NCI-H1092 (cell line): ENCODE data around the gene TEX14.
A peak's percentile ranks its signal among the peaks of the same experiment; 100 is the strongest.

Source experiments
- DNase-seq: peaks from one replicate; lab custom pipeline; 2025; lab: John Stamatoyannopoulos, UW

The TEX14 gene

GRCh38 chr17:58648236-58648635, 43.6 kb downstream of the TEX14 start:
- DNase-seq: no peak

DNA sequence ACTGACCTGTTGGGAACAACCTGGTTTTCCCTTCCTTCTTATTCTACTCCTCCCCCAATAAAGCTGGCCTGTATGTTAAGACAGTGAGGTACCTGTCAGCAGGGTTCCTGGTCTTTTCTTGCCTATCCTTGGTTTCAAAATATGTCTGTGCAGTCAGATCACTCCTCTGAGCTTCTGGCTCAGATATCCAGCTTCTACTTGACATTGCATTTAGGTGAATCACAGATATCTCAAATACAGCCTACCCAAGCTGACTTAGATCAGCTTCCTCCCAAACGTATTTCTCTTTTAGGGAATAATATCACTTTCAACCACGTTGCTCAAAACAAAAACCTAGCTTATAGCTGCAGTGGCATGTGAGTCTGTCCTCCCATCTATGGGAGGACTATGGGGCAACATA, 48.7 kb downstream of the TEX14 start:
- DNase-seq: no peak

GRCh38 chr17:58641887-58642311, 49.9 kb downstream of the TEX14 start:
- no peak for DNase-seq

DNA sequence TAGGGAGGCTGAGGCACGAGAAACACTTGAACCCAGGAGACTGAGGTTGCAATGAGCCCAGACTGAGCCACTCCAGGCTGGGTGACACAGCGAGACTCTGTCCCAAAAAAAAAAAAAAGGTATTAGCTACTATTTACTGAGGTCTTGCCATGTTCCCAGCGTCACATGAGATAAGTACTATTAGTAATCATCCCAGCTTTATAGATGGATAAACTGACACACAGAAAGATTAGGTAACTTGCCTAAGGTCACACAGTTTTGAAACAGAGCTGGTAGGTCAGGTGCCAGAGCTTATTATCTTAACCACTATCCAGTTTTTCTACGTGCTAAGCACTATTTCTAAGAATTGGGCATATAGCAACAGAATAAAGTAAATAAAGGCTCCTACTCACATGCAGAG, 51.6 kb downstream of the TEX14 start:
- DNase-seq: no peak

DNA sequence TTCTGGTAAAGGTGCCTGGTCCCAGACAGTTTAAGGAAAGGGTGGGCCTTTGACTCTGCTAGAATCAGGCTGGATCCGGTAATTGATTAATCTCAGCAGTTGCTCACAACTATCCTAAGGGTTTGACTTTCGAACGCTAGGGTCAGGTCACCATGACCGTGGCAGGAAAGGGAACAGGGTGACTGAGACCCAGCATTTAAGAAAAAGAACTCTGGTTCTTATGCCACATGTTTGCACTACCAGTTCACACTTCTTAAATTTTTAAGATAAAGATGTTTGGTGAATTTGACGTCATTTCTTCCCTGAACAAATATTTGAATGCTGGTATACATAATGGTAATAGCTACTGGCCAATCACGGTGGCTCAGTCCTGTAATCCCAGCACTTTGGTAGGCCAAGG, 52.2 kb downstream of the TEX14 start:
- DNase-seq: no peak

DNA sequence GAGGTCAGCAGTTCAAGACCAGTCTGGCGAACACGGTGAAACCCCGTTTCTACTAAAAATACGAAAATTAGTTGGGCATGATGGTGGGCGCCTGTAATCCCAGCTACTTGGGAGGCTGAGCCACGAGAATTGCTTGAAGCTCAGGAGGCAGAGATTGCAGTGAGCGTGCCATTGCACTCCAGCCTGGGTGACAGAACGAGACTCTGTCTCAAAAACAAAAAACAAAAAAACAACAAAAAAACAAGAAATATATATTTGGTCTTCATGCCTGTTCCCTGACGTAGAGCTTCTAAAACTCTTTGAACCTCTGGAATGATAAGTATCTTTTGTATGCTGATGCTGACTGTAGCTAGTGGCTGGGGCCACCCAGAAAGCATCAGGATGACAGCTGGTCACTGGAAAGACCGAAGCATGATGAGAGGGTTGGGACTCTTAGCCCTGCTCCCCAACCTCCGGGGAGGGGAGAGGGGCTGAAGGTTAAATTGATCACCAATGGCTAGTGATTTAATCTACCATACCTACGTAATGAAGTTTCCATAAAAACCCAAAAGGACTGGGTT, 54.8 kb downstream of the TEX14 start:
- no peak for DNase-seq

GRCh38 chr17:58632324-58633314, 59.2 kb downstream of the TEX14 start:
- DNase-seq: no peak

GRCh38 chr17:58631523-58632323, 60.1 kb downstream of the TEX14 start:
- DNase-seq: peak; percentile 93

GRCh38 chr17:58630883-58631522, 60.8 kb downstream of the TEX14 start:
- DNase-seq: peak; percentile 65

DNA sequence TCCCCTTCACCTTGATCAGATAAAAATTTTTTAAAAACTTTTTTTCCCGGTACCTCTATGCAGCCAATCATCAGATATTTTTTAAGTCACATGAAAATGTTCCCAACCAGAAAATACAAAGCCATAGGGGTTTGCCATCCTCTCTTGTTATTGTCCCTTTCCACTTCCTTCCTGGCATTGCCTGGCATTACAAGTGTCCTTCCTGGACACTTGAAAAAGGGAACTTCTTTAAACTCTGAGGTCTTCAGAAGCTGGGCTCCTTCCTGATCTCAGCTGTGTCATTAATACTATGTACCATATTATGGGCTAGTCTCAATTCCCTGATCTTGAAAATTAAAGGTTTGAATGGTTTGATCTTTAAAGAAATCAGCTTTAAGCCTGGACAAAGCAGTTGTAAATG, 64.9 kb downstream of the TEX14 start:
- no peak for DNase-seq

DNA sequence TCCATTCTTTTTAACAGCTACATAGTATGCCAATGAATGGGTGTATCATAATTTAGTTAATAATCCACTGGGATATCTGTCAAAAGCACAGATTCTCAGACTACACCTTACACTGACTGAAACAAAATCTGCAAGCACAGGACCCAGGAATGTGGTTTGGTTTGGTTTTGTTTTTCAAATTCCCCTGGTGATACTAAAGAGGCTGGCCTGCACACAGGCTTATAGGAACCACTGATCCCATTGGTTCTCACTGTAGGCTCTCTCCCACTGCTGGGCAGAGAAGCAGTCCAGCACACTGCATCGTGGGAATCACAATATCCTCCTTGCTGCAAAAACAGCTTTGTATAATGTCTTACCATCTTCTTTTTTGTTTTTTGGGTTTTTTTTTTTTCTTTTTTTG, 67.1 kb downstream of the TEX14 start:
- DNase-seq: no peak

DNA sequence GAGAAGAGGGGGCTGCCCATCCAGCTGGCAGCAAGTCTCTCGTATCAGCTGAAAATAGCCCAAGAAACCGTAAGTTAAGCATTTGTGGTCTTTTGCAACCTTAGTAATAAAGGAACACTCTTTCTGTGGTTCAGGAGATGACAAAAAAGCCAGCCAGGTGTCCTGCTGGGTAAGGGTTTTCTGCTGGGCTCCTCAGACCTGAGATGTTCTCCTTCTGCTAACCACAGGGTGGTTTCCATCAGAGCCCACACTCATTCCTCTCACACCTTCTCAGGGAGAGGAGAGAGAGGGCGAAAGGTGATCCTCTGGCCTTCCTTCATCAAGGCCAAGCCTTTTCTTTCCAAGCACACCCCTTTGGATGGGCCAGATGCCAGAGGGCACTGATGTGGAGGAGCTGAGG, 70.7 kb downstream of the TEX14 start:
- DNase-seq: no peak

DNA sequence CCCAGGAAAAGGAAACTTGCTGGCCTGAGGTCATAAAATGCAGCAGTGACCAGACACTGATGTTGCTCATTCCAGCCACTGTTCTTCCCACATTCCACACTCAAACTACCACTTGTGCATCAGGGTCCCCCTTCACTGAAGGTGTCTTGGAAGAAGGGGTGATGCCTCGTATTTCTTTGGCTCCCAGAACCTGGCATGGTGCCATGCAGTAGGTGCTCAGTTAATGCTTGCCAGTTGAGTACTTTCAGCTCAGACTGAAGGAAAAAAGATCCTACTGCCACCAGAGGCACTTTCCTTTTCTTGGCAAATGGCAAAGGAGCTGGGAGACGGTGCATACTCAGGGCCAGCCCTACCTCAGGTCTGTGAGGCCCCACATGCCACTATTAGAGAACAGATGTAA, 73.5 kb downstream of the TEX14 start:
- no peak for DNase-seq

GRCh38 chr17:58617563-58617962, 74.3 kb downstream of the TEX14 start:
- DNase-seq: no peak

- DNase-seq: no peak
These were observed 75.8 kb downstream of the TEX14 start for GRCh38 chr17:58615768-58616659.

DNA sequence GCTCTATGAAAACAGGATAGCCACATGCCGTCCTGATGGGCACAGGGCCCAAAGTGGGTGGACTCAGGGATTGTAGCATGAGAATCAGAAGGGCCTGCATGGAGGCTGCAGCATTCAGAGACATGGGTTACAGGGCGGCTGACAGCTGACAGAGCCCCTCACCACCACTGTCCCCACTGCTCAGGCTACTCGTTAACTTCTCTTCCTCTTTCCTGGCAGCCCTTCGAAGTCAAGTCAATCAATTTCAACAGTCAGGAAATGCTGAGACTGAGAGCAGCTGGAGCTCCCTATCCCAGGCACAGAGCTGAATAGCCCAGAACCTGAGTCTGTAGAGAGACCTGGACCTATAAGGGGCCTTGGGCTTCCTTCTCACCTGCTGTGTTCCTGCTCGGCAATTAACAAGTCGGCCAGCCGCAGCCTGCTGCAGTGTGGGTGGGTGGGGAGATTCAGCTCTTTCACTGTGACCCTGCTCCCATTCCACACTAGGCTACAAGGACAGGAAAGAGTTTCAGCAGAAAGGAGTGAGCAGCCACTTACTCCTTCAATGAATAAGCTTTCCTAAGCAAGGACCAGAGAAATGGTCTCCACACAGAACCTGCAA, 76.9 kb downstream of the TEX14 start:
- DNase-seq: no peak

GRCh38 chr17:58611331-58611730, 80.5 kb downstream of the TEX14 start:
- DNase-seq: no peak

DNA sequence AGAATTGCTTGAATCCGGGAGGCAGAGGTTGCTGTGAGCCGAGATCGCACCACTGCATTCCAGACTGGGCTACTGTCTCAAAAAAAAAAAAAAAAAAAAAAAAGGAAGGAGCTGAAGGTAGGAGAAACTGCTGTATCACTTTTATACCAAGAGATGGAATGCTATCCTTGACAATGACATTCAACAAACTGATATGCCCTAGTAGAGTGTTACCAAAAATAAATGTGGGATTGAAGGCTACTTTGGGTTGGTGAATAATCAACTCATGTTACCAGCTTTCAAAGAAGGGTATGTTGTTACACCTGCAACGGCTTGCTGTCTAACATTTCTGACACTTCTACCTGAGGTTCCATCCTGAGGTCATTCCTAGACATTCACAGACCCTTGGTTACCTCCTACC, 84.9 kb downstream of the TEX14 start:
- DNase-seq: no peak

DNA sequence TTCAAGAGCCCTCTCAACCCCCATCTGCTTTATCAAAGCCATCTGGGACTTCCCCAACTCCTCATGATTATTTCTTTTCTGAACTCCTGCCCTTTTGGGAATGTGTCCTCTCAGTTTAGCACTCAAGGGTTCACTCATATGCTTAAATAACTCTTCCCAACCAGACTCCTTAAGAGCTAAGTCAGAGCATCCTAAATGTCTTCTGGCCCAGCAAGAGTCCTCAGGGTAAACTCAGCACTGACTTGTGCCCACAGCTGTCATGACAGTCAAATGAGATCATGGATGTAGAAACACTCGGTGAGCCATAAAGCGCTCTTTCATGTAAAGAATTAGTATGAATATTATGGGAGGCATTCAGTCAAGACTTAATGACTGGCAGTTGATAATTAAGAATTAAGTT, 85.9 kb downstream of the TEX14 start:
- no peak for DNase-seq

DNA sequence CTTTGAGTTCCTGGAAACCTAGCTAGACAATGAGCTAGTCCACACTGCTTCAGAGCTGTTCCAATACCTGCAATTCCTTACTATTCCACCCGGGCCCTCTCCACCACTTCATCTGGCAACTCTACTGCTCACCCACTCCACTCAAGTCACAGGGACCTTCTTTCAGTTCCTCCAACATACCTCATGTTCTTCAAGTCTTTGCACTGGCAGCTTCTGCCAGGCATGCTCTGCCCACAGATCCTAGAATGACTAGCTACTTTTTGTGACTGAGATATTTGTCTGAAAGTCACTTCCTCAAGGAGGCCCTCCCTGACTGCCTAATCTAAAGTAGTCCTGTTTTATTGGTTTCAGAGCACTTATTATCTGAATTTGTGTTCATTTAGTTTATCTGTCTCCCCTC, 86.4 kb downstream of the TEX14 start:
- no peak for DNase-seq

DNA sequence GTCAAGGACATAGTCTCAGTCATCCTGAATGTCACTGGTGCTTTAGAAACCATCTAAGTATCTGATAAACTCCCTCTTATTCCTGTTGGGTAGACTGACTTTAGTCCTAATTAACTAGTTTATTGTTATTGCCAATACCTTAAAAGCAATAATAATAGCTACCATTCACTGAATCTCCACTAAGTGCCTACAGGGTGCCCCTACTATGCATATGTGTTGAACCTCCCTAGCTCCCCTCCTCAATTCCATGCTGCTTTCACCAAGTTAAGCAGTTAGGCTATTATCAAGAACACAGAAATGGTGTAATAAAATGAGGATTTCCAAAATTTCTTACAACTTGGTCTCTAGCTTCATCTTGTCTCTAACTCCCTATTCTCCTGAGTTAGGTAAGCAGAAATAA, 89.9 kb downstream of the TEX14 start:
- no peak for DNase-seq
